CD14-positive monocyte (primary cell): ENCODE results near the gene MARCHF3. TPM values are rescaled to one million over a fixed set of nuclear protein-coding genes. Genes with fewer than 3 reads are reported as not detected.

ENCODE experiments used
- DNase-seq, 3 donors: peaks; one replicate each; pipeline ENCODE4 v3.0.0-alpha.2; 2011 to 2022
- H2AFZ ChIP-seq: 2 replicates; pipeline ENCODE4 v1.6.0; 2012; ENCODE audit warnings: mild to moderate bottlenecking, low read depth, low read length, inconsistent platforms; ENCODE audit not compliant: insufficient read depth, poor library complexity, severe bottlenecking
- H3K27ac ChIP-seq, 2 donors: 1 replicate in 1 of 2; 2 replicates in 1 of 2; pipeline ENCODE4 v1.5.1; 2012 to 2013; ENCODE audit warnings: low read length in 2 of 2, control low read depth in 1 of 2, inconsistent platforms in 1 of 2, low read depth in 1 of 2, mild to moderate bottlenecking in 1 of 2
- H3K27me3 ChIP-seq, 2 donors: one replicate each; pipeline versions ENCODE4 v1.6.0 to v1.6.1; 2011 to 2013; ENCODE audit warnings: low read length in 2 of 2; ENCODE audit not compliant: control insufficient read depth in 2 of 2, insufficient read depth in 2 of 2
- H3K36me3 ChIP-seq, 2 donors: replicated peaks in 1 of 2; 1 replicate in 1 of 2; 2 replicates in 1 of 2; pipeline versions ENCODE4 v1.5.1 to v1.6.1; 2012 to 2013; ENCODE audit warnings: low read length in 2 of 2, control low read depth in 1 of 2, inconsistent platforms in 1 of 2, mild to moderate bottlenecking in 1 of 2; ENCODE audit not compliant: insufficient read depth in 2 of 2, control insufficient read depth in 1 of 2
- H3K4me1 ChIP-seq, 2 donors: 1 replicate in 1 of 2; 2 replicates in 1 of 2; pipeline versions ENCODE4 v1.5.1 to v1.6.1; 2012 to 2013; ENCODE audit warnings: low read length in 2 of 2, control low read depth in 1 of 2, inconsistent platforms in 1 of 2, mild to moderate bottlenecking in 1 of 2, moderate library complexity in 1 of 2; ENCODE audit not compliant: insufficient read depth in 2 of 2, control insufficient read depth in 1 of 2
- H3K4me2 ChIP-seq: replicated peaks from 2 replicates; pipeline ENCODE3; 2012; ENCODE audit warnings: low read length, moderate library complexity, mild to moderate bottlenecking; ENCODE audit not compliant: poor library complexity, severe bottlenecking; ENCODE audit errors: extremely low read depth
- H3K4me3 ChIP-seq, 3 experiments: fragments of 200-600 bp in 1 of 3; sonication (generic) in 1 of 3; replicated peaks in 1 of 3; 1 replicate in 2 of 3; 2 replicates in 1 of 3; pipeline ENCODE4 v1.5.1; 2011 to 2013; ENCODE audit warnings: low read length in 3 of 3, mild to moderate bottlenecking in 3 of 3, control low read depth in 2 of 3, low read depth in 2 of 3, inconsistent platforms in 1 of 3, moderate library complexity in 1 of 3
- H3K79me2 ChIP-seq: 2 replicates; pipeline ENCODE4 v1.6.0; 2012; ENCODE audit warnings: mild to moderate bottlenecking, control low read depth, inconsistent platforms, low read length, moderate library complexity; ENCODE audit not compliant: insufficient read depth
- H3K9ac ChIP-seq: 2 replicates; pipeline ENCODE4 v1.6.0; 2017; ENCODE audit warnings: low read length, mild to moderate bottlenecking; ENCODE audit not compliant: insufficient read depth, poor library complexity, severe bottlenecking
- H3K9me3 ChIP-seq, 2 donors: replicated peaks in 1 of 2; 1 replicate in 1 of 2; 2 replicates in 1 of 2; pipeline versions ENCODE4 v1.5.1 to v1.6.1; 2012 to 2013; ENCODE audit warnings: low read length in 2 of 2, control low read depth in 1 of 2; ENCODE audit not compliant: control insufficient read depth in 1 of 2, insufficient read depth in 1 of 2
- H4K20me1 ChIP-seq: 2 replicates; pipeline ENCODE4 v1.6.0; 2012; ENCODE audit warnings: mild to moderate bottlenecking, low read length, control low read depth, moderate library complexity; ENCODE audit not compliant: insufficient read depth
- H3K27ac Mint-ChIP-seq, 7 donors: one replicate each; pipeline ENCODE4 v1.8.0; 2020; ENCODE audit warnings: mild to moderate bottlenecking in 7 of 7, mixed read lengths in 7 of 7, moderate library complexity in 6 of 7, inconsistent platforms in 2 of 7
- H3K27me3 Mint-ChIP-seq, 3 donors: one replicate each; pipeline ENCODE4 v1.8.0; 2021 to 2022; ENCODE audit warnings: low read depth in 3 of 3, mild to moderate bottlenecking in 3 of 3, mixed read lengths in 3 of 3, moderate library complexity in 3 of 3, inconsistent platforms in 1 of 3
- H3K36me3 Mint-ChIP-seq, 2 donors: one replicate each; pipeline ENCODE4 v1.8.0; 2020; ENCODE audit warnings: mixed read lengths in 2 of 2, inconsistent platforms in 1 of 2, mild to moderate bottlenecking in 1 of 2
- H3K4me1 Mint-ChIP-seq: one replicate; pipeline ENCODE4 v1.8.0; 2020; ENCODE audit warnings: mild to moderate bottlenecking, mixed read lengths
- H3K4me3 Mint-ChIP-seq, 2 donors: one replicate each; pipeline ENCODE4 v1.8.0; 2020; ENCODE audit warnings: mild to moderate bottlenecking in 2 of 2, mixed read lengths in 2 of 2, moderate library complexity in 1 of 2
- H3K9me3 Mint-ChIP-seq, 7 donors: one replicate each; pipeline ENCODE4 v1.8.0; 2020 to 2022; ENCODE audit warnings: mixed read lengths in 7 of 7, mild to moderate bottlenecking in 6 of 7, moderate library complexity in 6 of 7, inconsistent platforms in 2 of 7
- CTCF ChIP-seq: fragments of 200-600 bp; IDR thresholded peaks from one replicate; pipeline ENCODE4 v1.8.0; 2022; ENCODE audit warnings: antibody characterized with exemption, mild to moderate bottlenecking
- WGBS: methylation state at CpG from one replicate; pipeline ENCODE4 v1.1.5; 2013; ENCODE audit warnings: missing lambda C conversion rate; ENCODE audit not compliant: insufficient coverage; 5-methylcytosine and 5-hydroxymethylcytosine counted together
- intact Hi-C, 2 donors: fragments of 100-400 bp; cut with micrococcal nuclease; formaldehyde crosslinking; loops; one replicate each; pipeline versions ENCODE4 v1.15.0 to v1.15.1; 2023
- polyA plus RNA-seq, 3 donors: library from polyadenylated mRNA; depleted of rRNA in 1 of 3; unstranded in 2 of 3; stranded (reverse) in 1 of 3; fragments of 300-500 nt in 2 of 3; fragments of >200 nt in 1 of 3; fragmentation: Illumina TruSeq in 2 of 3; gene quantifications; 1 replicate in 2 of 3; 2 replicates in 1 of 3; pipeline ENCODE4 v1.2.3, GENCODE V29; 2012 to 2021

The MARCHF3 gene
- polyA plus RNA-seq, 3 donors, result 0.88 to 1.6 (median 0.96) TPM

GRCh38 chr5:126826619-126827215 is 203.6 kb downstream of the MARCHF3 start:
- peaks cover 99% of the 10 kb centered on the region for H3K79me2 ChIP-seq
- TF ChIP-seq CTCF, result no peak
- no peaks in the 10 kb centered on the region for H3K27me3 ChIP-seq
- H2AFZ ChIP-seq, result no peak overlapping the region
- peaks cover 17% of the 10 kb centered on the region for H4K20me1 ChIP-seq
- no peak for DNase-seq
- peaks cover 90 to 98% of the 10 kb centered on the region in 2 donors for H3K36me3 ChIP-seq
- whole genome bisulfite sequencing, result 0% methylated on average over 1 of the region's 3 CpGs
- Mint-ChIP-seq H3K4me3 (no peak overlapping the region), H3K27ac (peak overlapping the region in 5 of 7 donors; percentile 17 to 78 (median 26)), H3K36me3 (peaks cover 67 to 78% of the 10 kb centered on the region in 2 donors), H3K9me3 (peaks cover 0 to 3% (median 0%) of the 10 kb centered on the region in 7 donors), H3K27me3 (no peaks in the 10 kb centered on the region), H3K4me1 (no peaks in the 10 kb centered on the region)
- H3K4me2 ChIP-seq, result no peak overlapping the region
- intact Hi-C loops, result no loop called here
- no peaks in the 10 kb centered on the region for H3K9me3 ChIP-seq
- H3K4me3 ChIP-seq, result no peak overlapping the region
- peak overlapping the region in 1 of 2 donors; percentile 17 for H3K27ac ChIP-seq
- H3K4me1 ChIP-seq, result no peaks in the 10 kb centered on the region
- no peak overlapping the region for H3K9ac ChIP-seq

GRCh38 chr5:126819253-126819652 is 211.1 kb downstream of the MARCHF3 start:
- Histone ChIP-seq H4K20me1 (no peaks in the 10 kb centered on the region), H3K27ac (no peak overlapping the region), H3K9ac (no peak overlapping the region), H3K27me3 (no peaks in the 10 kb centered on the region), H3K9me3 (no peaks in the 10 kb centered on the region), H3K79me2 (peaks cover 99% of the 10 kb centered on the region), H2AFZ (no peak overlapping the region), H3K4me2 (no peak overlapping the region), H3K4me1 (peaks cover 12 to 16% of the 10 kb centered on the region in 2 donors), H3K36me3 (peaks cover 57 to 84% of the 10 kb centered on the region in 2 donors), H3K4me3 (no peak overlapping the region)
- Mint-ChIP-seq H3K27ac (peak overlapping the region in 2 of 7 donors; percentile 43 to 54), H3K4me3 (no peak overlapping the region), H3K27me3 (no peaks in the 10 kb centered on the region), H3K36me3 (peaks cover 48 to 65% of the 10 kb centered on the region in 2 donors), H3K9me3 (peaks cover 0 to 3% (median 0%) of the 10 kb centered on the region in 7 donors), H3K4me1 (peaks cover 11% of the 10 kb centered on the region)
- DNase-seq, result no peak
- intact Hi-C loops, result no loop called here
- WGBS, result 100% methylated on average over 2 of the region's 5 CpGs
- no peak for TF ChIP-seq CTCF
